T-cell (primary cell): ENCODE results near the gene MOBP. TPM values are rescaled to one million over a fixed set of nuclear protein-coding genes. Genes with fewer than 3 reads are reported as not detected.

Experiments
- ATAC-seq, 4 experiments: fragments of 200-7000 bp in 3 of 4; fragments of 150-1000 bp in 1 of 4; cut with Tn5 transposase; replicated peaks in 1 of 4; 1 replicate in 3 of 4; 2 replicates in 1 of 4; pipeline ENCODE4 v1.10.0; 2021; ENCODE audit warnings: moderate library complexity in 3 of 4, mild to moderate bottlenecking in 2 of 4, moderate number of reproducible peaks in 1 of 4
- CTCF ChIA-PET, 2 donors: fragments of 300-600 bp; sonication (Branson Sonifier 250); formaldehyde crosslinking; loops; one replicate each; lab custom pipeline; 2022; ENCODE audit warnings: antibody characterized with exemption in 2 of 2; lab: Charles Lee
- POLR2A ChIA-PET, 2 donors: fragments of 300-600 bp; sonication (Branson Sonifier 250); formaldehyde crosslinking; loops; one replicate each; lab custom pipeline; 2022; ENCODE audit warnings: antibody characterized with exemption in 2 of 2; lab: Charles Lee
- DNase-seq, 35 experiments: peaks; one replicate each; pipeline versions ENCODE4 v3.0.0 to v3.0.0-alpha.2; 2013 to 2023
- H3K27ac ChIP-seq: one replicate; pipeline ENCODE4 v1.5.1; 2013; ENCODE audit warnings: low read length
- H3K27me3 ChIP-seq, 2 experiments: replicated peaks in 1 of 2; 1 replicate in 1 of 2; 2 replicates in 1 of 2; pipeline versions ENCODE4 v1.6.1 to v1.7.0; 2013; ENCODE audit warnings: low read length in 1 of 2, mixed read lengths in 1 of 2; ENCODE audit not compliant: control insufficient read depth in 2 of 2, insufficient read depth in 2 of 2; ENCODE audit errors: extremely low read depth in 1 of 2
- H3K36me3 ChIP-seq, 2 donors: 1 replicate in 1 of 2; 2 replicates in 1 of 2; pipeline versions ENCODE4 v1.6.1 to v1.7.0; 2013; ENCODE audit warnings: low read length in 1 of 2; ENCODE audit not compliant: control insufficient read depth in 2 of 2, insufficient read depth in 1 of 2; ENCODE audit errors: extremely low read depth in 1 of 2
- H3K4me1 ChIP-seq, 2 experiments: 1 replicate in 1 of 2; 2 replicates in 1 of 2; pipeline versions ENCODE4 v1.6.1 to v1.7.0; 2013; ENCODE audit warnings: low read length in 2 of 2, mixed read lengths in 1 of 2; ENCODE audit not compliant: insufficient read depth in 2 of 2, control insufficient read depth in 1 of 2; ENCODE audit errors: extremely low read depth in 1 of 2
- H3K4me3 ChIP-seq, 2 donors: 1 replicate in 1 of 2; 2 replicates in 1 of 2; pipeline versions ENCODE4 v1.5.1 to v1.7.0; 2013; ENCODE audit warnings: mild to moderate bottlenecking in 2 of 2, low read length in 1 of 2, moderate library complexity in 1 of 2; ENCODE audit not compliant: control insufficient read depth in 1 of 2; ENCODE audit errors: extremely low read depth in 1 of 2
- H3K9me3 ChIP-seq: 2 replicates; pipeline ENCODE4 v1.7.0; 2013
- H3K27ac Mint-ChIP-seq, 2 donors: one replicate each; pipeline ENCODE4 v1.8.0; 2020 to 2021; ENCODE audit warnings: mild to moderate bottlenecking in 2 of 2, mixed read lengths in 2 of 2
- H3K27me3 Mint-ChIP-seq, 2 donors: one replicate each; pipeline ENCODE4 v1.8.0; 2021 to 2022; ENCODE audit warnings: mixed read lengths in 2 of 2
- H3K36me3 Mint-ChIP-seq: one replicate; pipeline ENCODE4 v1.8.0; 2021; ENCODE audit warnings: mixed read lengths
- H3K4me1 Mint-ChIP-seq, 3 donors: one replicate each; pipeline ENCODE4 v1.8.0; 2020 to 2022; ENCODE audit warnings: mixed read lengths in 3 of 3, mild to moderate bottlenecking in 1 of 3
- H3K4me3 Mint-ChIP-seq, 3 donors: one replicate each; pipeline ENCODE4 v1.8.0; 2020 to 2022; ENCODE audit warnings: mild to moderate bottlenecking in 3 of 3, mixed read lengths in 3 of 3, moderate library complexity in 3 of 3
- H3K9me3 Mint-ChIP-seq, 3 donors: one replicate each; pipeline ENCODE4 v1.8.0; 2020 to 2022; ENCODE audit warnings: mixed read lengths in 3 of 3
- WGBS: methylation state at CpG from one replicate; pipeline ENCODE4 v1.1.5; 2013; ENCODE audit warnings: missing lambda C conversion rate; ENCODE audit not compliant: insufficient coverage; 5-methylcytosine and 5-hydroxymethylcytosine counted together
- total RNA-seq, 35 experiments: library from RNA in 6 of 35; stranded (reverse) in 6 of 35; fragments of 120-200 nt in 1 of 35; gene quantifications; one replicate each; pipeline versions ENCODE4 v1.2.1 to v1.2.4 and lab custom pipeline; 2013 to 2026

Gene MOBP
- total RNA-seq, 5 donors from 2014 or later (not counting 1 experiment from before 2014, with no cell fraction given) = 0.20 TPM; not detected in 4

DNA sequence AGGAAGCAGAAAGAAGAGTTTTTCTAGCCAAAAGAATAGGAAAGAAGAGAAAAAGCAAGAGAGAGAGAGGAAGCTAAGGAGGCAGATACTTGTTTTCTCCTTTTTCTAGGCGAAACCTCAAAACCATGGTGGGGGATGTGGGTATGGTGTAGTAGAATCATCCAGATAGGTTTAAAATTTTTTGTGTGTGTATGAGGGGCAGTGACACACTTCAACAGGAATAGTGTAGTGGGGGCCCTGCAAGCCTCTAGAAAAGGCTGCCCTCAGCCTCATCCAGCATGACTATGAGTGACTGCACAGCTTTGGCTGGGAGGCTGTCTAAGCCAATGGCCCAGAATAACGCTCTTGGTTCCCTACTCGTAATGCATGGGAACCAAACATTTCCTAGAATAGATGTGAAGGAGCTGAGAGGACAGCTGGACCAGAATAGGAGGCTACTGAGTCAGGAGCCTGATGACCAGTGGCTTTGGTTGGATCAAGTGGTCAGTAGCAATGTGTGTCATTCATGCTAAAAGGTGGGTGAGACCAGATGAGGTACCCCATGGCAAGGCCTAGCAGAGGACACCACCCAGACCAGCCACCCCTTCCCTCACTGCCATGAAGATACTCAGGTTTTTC, 24.4 kb downstream of the MOBP start:
- 87% methylated on average over 2 of the region's 3 CpGs for WGBS
- ChIA-PET CTCF (interaction anchor here in 1 of 2 donors (0.5 kb wide), 1 partner anchor 154 kb away, joined by 3 read pairs; no protein-coding TSS in a partner anchor), POLR2A (no interaction called here)
- no peaks in the 10 kb centered on the region for H3K36me3 ChIP-seq
- no peaks in the 10 kb centered on the region for H3K9me3 ChIP-seq
- Mint-ChIP-seq H3K4me3 (no peak overlapping the region), H3K4me1 (peaks cover 2 to 11% (median 7%) of the 10 kb centered on the region in 3 donors), H3K27ac (no peak overlapping the region), H3K9me3 (no peaks in the 10 kb centered on the region), H3K27me3 (peaks cover 15 to 33% of the 10 kb centered on the region in 2 donors), H3K36me3 (no peaks in the 10 kb centered on the region)
- H3K4me3 ChIP-seq = no peak overlapping the region
- H3K4me1 ChIP-seq = no peaks in the 10 kb centered on the region
- ATAC-seq (no peak), DNase-seq (no peak)
- H3K27me3 ChIP-seq = peaks cover 0 to 12% of the 10 kb centered on the region in 2 experiments
- no peak overlapping the region for H3K27ac ChIP-seq

DNA sequence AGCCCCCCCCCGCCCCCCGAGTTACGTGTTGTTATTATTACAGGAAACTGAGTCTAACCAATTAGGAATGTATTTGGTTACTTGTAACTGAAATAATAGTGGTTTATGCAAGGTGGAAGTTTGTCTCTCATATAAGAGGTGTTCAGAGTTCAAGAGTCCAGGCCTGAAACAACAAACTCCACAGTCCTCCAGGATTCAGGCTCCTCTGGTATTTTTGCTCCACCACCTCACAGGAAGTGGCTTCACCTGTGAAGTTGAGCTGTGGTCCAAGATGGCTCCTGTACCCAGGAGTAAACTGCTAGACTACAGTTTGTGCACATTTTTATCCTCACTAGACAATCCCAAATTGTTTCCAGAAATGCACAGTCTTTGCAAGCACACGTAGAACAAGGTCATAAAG, 27.3 kb downstream of the MOBP start:
- Mint-ChIP-seq H3K36me3 (no peaks in the 10 kb centered on the region), H3K4me1 (peaks cover 5 to 11% (median 11%) of the 10 kb centered on the region in 3 donors), H3K27me3 (peaks cover 16 to 34% of the 10 kb centered on the region in 2 donors), H3K9me3 (no peaks in the 10 kb centered on the region), H3K27ac (no peak overlapping the region), H3K4me3 (no peak overlapping the region)
- Histone ChIP-seq H3K27ac (no peak overlapping the region), H3K9me3 (no peaks in the 10 kb centered on the region), H3K4me3 (no peak overlapping the region), H3K36me3 (no peaks in the 10 kb centered on the region), H3K27me3 (peaks cover 0 to 14% of the 10 kb centered on the region in 2 experiments), H3K4me1 (no peaks in the 10 kb centered on the region)
- ChIA-PET POLR2A (interaction anchor here in 1 of 2 donors (0.7 kb wide), 1 partner anchor 42 kb away, joined by 4 read pairs; no protein-coding TSS in a partner anchor), CTCF (no interaction called here)
- 83% methylated on average over 1 of the region's 4 CpGs for whole genome bisulfite sequencing
- DNase-seq (no peak), ATAC-seq (no peak)

DNA sequence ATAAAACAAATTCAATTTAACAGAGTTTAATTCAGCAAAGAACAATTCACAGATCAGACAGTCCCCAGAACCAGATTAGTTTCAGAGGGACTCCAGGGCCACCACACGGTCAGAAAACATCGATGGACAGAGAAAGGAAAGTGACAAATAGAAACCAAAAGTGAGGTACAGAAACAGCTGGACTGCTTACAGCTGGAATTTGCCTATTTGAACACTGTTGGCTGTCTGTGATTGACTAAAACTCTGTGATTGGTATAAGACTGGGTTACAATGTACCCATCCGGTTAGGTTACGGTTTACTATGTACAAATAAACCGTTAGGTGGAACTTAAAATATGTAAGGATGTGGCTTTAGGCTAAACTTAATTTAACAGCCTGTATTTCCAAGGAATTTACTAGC, 30.3 kb downstream of the MOBP start:
- H3K4me1 ChIP-seq = no peaks in the 10 kb centered on the region
- H3K27ac Mint-ChIP-seq = no peak overlapping the region
- H3K9me3 Mint-ChIP-seq = no peaks in the 10 kb centered on the region

DNA sequence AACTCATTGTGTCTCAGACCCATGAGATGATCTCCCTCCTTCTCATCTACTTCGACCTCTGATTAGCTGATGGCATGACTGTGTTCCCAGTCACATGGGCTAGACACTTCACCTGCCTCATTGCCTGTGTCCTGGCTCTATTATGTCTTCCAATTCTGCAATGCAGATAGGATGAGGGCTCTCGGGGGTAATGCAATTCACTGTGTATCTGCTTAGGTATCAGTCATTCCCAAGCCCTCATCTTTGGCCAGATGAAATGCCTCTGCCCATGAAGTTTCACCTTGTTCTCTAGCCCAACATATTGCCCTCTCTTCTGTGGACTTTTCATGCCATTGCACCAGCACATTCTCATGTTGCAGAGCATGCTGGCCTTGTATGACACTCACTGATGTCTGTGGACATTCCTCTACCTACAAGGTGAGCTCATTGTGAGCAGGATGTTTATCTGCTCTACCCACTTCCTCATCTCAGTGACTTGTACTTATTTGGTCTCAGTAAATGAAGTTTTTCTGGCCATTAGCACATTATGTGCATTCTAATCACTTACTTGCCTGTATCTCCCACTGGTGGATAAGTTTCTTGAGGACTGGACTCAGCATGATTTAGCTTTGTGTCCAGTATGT, 32.3 kb downstream of the MOBP start:
- Histone ChIP-seq H3K4me1 (no peaks in the 10 kb centered on the region), H3K9me3 (no peaks in the 10 kb centered on the region), H3K4me3 (no peak overlapping the region), H3K27me3 (peaks cover 7 to 16% of the 10 kb centered on the region in 2 experiments), H3K36me3 (no peaks in the 10 kb centered on the region), H3K27ac (no peak overlapping the region)
- peaks cover 35 to 38% of the 10 kb centered on the region in 2 donors for H3K27me3 Mint-ChIP-seq
- H3K9me3 Mint-ChIP-seq = no peaks in the 10 kb centered on the region
- 65% methylated on average over 2 of the region's 2 CpGs for WGBS
- no peak overlapping the region for H3K4me3 Mint-ChIP-seq
- peaks cover 7 to 12% (median 11%) of the 10 kb centered on the region in 3 donors for H3K4me1 Mint-ChIP-seq
- H3K27ac Mint-ChIP-seq = no peak overlapping the region
- ATAC-seq = no peak
- CTCF ChIA-PET = interaction anchor here (0.9 to 1.1 kb wide), 2 partner anchors 54 to 1907 kb away, joined by 3 to 4 read pairs; no protein-coding TSS in a partner anchor
- DNase-seq = no peak
- POLR2A ChIA-PET = no interaction called here
- H3K36me3 Mint-ChIP-seq = no peaks in the 10 kb centered on the region

More for the DNA sequence above, 30.3 kb downstream of the MOBP start:
- H3K4me3 ChIP-seq = no peak overlapping the region
- H3K9me3 ChIP-seq = no peaks in the 10 kb centered on the region
- H3K36me3 Mint-ChIP-seq = no peaks in the 10 kb centered on the region
- H3K36me3 ChIP-seq = no peaks in the 10 kb centered on the region
- ATAC-seq (no peak), DNase-seq (no peak)
- ChIA-PET POLR2A (no interaction called here), CTCF (no interaction called here)
- H3K4me1 Mint-ChIP-seq = peaks cover 5 to 11% (median 11%) of the 10 kb centered on the region in 3 donors
- no peak overlapping the region for H3K27ac ChIP-seq
- WGBS = 81% methylated on average over 2 of the region's 5 CpGs
- peaks cover 25 to 40% of the 10 kb centered on the region in 2 donors for H3K27me3 Mint-ChIP-seq
- no peak overlapping the region for H3K4me3 Mint-ChIP-seq
- H3K27me3 ChIP-seq = peaks cover 2 to 16% of the 10 kb centered on the region in 2 experiments

DNA sequence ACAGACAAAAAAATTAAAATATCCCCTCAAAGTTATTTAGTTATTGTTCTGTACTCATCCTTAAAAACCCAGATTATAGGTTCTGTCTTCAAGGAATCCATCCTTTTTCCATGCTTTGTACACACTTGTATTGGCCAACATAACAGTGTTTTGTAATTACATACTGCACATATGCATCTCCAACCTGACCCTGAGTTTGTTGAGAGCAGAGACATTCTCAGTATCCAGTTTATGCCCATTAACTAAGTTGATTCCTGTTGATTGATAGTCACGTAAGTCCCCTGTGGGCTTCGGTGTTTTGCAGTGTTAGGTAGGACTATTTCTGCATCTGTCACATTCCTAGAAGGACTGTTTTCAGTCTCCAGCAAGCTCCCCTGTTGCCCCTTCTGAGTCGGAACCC, 33.6 kb downstream of the MOBP start:
- no CpG with 5 or more reads among the region's 3 CpGs for WGBS
- peaks cover 0 to 6% (median 5%) of the 10 kb centered on the region in 3 donors for H3K4me1 Mint-ChIP-seq
- no peak overlapping the region for H3K27ac ChIP-seq

DNA sequence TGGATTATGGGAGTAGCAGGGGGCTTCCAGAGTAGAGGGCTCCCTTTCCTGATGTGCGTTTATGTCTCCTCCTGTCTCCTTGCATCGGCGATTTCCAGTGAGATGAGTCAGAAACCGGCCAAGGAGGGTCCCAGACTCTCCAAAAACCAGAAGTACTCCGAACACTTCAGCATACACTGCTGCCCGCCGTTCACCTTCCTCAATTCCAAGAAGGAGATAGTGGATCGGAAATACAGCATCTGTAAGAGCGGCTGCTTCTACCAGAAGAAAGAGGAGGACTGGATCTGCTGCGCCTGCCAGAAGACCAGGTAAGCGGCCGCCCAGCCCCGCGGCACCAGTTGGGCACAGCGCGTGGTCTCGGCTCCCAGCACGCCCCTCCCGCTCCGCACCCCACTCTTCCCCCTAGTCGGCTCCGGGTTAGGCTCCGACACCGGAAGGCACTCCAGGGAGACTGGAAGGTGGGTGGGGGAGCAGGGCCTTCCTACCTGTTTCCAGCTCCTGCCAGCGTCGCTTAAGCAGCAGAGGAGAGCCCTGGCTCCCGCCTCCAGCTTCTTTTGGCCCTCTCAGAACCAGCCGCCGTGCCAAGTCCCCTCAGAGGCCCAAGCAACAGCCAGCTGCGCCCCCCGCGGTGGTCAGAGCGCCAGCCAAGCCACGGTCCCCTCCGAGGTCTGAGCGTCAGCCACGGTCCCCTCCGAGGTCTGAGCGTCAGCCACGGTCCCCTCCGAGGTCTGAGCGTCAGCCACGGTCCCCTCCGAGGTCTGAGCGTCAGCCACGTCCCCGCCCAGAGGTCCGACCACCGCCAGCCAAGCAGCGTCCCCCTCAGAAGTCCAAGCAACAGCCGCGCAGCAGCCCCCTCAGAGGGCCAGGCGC, 34.7 kb downstream of the MOBP start:
- Mint-ChIP-seq H3K27ac (no peak overlapping the region), H3K4me3 (no peak overlapping the region), H3K4me1 (peaks cover 0 to 6% (median 5%) of the 10 kb centered on the region in 3 donors), H3K9me3 (no peaks in the 10 kb centered on the region), H3K27me3 (peaks cover 35 to 41% of the 10 kb centered on the region in 2 donors), H3K36me3 (no peaks in the 10 kb centered on the region)
- DNase-seq = peak in 1 of 35 experiments; percentile 2
- Histone ChIP-seq H3K9me3 (no peaks in the 10 kb centered on the region), H3K36me3 (no peaks in the 10 kb centered on the region), H3K4me1 (no peaks in the 10 kb centered on the region), H3K4me3 (no peak overlapping the region), H3K27ac (no peak overlapping the region), H3K27me3 (peaks cover 7 to 24% of the 10 kb centered on the region in 2 experiments)
- POLR2A ChIA-PET = no interaction called here
- CTCF ChIA-PET = no interaction called here
- 25% methylated on average over 35 of the region's 53 CpGs for WGBS
- no peak for ATAC-seq

More for the DNA sequence above, 33.6 kb downstream of the MOBP start:
- H3K4me1 ChIP-seq = no peaks in the 10 kb centered on the region
- H3K4me3 ChIP-seq = no peak overlapping the region
- peaks cover 7 to 21% of the 10 kb centered on the region in 2 experiments for H3K27me3 ChIP-seq
- H3K9me3 Mint-ChIP-seq = no peaks in the 10 kb centered on the region
- ATAC-seq = no peak
- peaks cover 35 to 41% of the 10 kb centered on the region in 2 donors for H3K27me3 Mint-ChIP-seq
- H3K27ac Mint-ChIP-seq = no peak overlapping the region
- ChIA-PET CTCF (interaction anchor here in 1 of 2 donors (0.6 kb wide), 1 partner anchor 1001 kb away, joined by 3 read pairs; no protein-coding TSS in a partner anchor), POLR2A (no interaction called here)
- no peak overlapping the region for H3K4me3 Mint-ChIP-seq
- no peaks in the 10 kb centered on the region for H3K9me3 ChIP-seq
- DNase-seq = no peak
- no peaks in the 10 kb centered on the region for H3K36me3 Mint-ChIP-seq
- H3K36me3 ChIP-seq = no peaks in the 10 kb centered on the region
